Nephron (organoid): ENCODE data around the gene CRACDL.
"Not testable (repeated sequence)": the region's sequence is repeated elsewhere in the genome, so short reads cannot be mapped to it uniquely, and the experiment has no call there.

Experiments used
- H3K27ac Mint-ChIP-seq, 3 experiments: 2 replicates each; pipeline ENCODE4 v1.8.0; 2020; ENCODE audit warnings: mixed read lengths in 3 of 3, mild to moderate bottlenecking in 2 of 3, moderate library complexity in 1 of 3
- H3K27me3 Mint-ChIP-seq: 2 replicates; pipeline ENCODE4 v1.8.0; 2021; ENCODE audit warnings: low read depth, mild to moderate bottlenecking, moderate library complexity, mixed read lengths
- H3K36me3 Mint-ChIP-seq: 2 replicates; pipeline ENCODE4 v1.8.0; 2020; ENCODE audit warnings: low read depth, mixed read lengths
- H3K4me1 Mint-ChIP-seq: 2 replicates; pipeline ENCODE4 v1.8.0; 2020; ENCODE audit warnings: mixed read lengths
- H3K4me3 Mint-ChIP-seq, 3 experiments: 2 replicates each; pipeline ENCODE4 v1.8.0; 2020; ENCODE audit warnings: mild to moderate bottlenecking in 3 of 3, mixed read lengths in 3 of 3, moderate library complexity in 2 of 3
- H3K9me3 Mint-ChIP-seq: 2 replicates; pipeline ENCODE4 v1.8.0; 2020; ENCODE audit warnings: mixed read lengths
- TF ChIP-seq, protein P1 (sequence below), 3 experiments: fragments of 200-600 bp; sonication (generic); IDR thresholded peaks; one replicate each; pipeline ENCODE4 v1.5.0; 2021; ENCODE audit warnings: antibody characterized with exemption in 3 of 3; ENCODE audit not compliant: unreplicated experiment in 3 of 3

Gene CRACDL

DNA sequence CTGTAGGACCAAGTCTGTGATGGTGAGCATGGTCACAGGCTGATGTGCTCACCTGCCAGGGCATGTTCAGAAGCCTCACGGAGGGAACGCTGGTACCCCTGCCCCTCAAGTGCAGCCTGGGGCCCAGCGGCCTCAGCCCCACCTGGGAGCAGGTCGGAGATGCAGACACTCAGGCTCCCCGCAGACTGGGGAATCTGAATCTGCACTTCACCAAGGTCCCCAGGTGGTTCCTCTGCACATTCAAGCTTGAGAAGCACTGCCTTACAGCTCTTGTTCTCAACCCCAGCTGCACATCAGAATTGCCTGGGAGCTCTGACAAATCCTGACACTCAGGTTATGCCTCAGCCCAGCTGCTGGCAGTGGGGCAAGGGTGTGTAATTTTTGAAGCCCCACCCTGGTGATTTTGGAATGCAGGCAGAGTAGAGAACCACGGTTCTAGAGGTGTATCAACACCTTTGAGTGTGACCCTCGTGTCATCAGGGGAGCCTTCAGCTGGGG lies 54.8 kb downstream of the CRACDL start:
- peaks cover 10% of the 10 kb centered on the region for H3K9me3 Mint-ChIP-seq
- no peak overlapping the region for H3K4me3 Mint-ChIP-seq
- H3K27ac Mint-ChIP-seq, result no peak overlapping the region
- no peaks in the 10 kb centered on the region for H3K36me3 Mint-ChIP-seq
- peaks cover 3% of the 10 kb centered on the region for H3K27me3 Mint-ChIP-seq
- TF ChIP-seq, protein P1, sequence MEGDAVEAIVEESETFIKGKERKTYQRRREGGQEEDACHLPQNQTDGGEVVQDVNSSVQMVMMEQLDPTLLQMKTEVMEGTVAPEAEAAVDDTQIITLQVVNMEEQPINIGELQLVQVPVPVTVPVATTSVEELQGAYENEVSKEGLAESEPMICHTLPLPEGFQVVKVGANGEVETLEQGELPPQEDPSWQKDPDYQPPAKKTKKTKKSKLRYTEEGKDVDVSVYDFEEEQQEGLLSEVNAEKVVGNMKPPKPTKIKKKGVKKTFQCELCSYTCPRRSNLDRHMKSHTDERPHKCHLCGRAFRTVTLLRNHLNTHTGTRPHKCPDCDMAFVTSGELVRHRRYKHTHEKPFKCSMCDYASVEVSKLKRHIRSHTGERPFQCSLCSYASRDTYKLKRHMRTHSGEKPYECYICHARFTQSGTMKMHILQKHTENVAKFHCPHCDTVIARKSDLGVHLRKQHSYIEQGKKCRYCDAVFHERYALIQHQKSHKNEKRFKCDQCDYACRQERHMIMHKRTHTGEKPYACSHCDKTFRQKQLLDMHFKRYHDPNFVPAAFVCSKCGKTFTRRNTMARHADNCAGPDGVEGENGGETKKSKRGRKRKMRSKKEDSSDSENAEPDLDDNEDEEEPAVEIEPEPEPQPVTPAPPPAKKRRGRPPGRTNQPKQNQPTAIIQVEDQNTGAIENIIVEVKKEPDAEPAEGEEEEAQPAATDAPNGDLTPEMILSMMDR (IDR thresholded peaks at IDR 0.05; ENCODE audit: unreplicated experiment in 3 of 3), result no peak
- H3K4me1 Mint-ChIP-seq, result no peaks in the 10 kb centered on the region

DNA sequence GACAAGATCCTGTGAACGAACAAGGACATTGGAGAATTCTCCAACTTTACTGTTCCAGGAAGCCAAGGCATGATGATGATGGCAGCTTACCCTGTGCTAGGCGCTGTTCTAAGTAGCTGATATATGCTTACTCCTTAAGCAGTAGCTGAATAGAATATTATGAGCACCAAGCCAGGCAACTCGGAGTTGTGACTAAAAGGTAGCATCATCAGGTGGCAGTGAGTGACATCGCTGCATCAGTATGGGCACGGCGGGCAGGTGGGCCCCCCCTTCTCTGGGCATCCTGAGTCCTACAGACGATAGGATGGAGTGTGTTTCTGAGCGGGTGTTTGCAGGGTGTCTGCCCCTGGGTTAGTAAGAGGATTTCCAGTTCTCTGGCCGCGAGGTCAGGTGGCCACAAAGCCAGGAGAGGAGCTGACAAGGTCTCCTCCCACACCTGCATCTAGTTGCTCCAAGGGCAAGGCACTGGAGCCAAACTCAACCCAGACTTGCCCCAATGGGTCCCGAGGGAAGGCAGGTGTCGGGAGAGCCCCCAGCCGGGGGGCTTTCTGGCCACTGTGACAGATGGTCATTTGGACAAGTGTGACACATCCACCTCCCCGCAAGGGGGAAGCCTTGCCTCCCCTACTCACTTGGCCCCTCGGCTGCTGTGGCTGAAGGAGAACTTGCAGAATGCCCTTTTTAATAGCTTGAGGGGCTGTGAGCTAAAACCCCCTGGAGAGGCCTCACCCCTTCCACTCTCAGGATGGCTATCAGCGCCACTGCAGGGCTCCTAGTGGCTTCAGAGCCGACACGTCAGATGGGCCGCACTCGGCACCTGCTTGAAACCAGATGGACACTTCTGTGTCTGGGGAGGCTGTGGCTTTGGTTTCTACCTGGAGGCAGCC lies 55.5 kb downstream of the CRACDL start:
- H3K27ac Mint-ChIP-seq, result no peak overlapping the region
- no peaks in the 10 kb centered on the region for H3K4me1 Mint-ChIP-seq
- TF ChIP-seq, protein P1 (IDR thresholded peaks at IDR 0.05; ENCODE audit: unreplicated experiment in 3 of 3), result no peak
- H3K4me3 Mint-ChIP-seq, result no peak overlapping the region
- no peaks in the 10 kb centered on the region for H3K36me3 Mint-ChIP-seq
- H3K27me3 Mint-ChIP-seq, result peaks cover 3% of the 10 kb centered on the region
- peaks cover 5% of the 10 kb centered on the region for H3K9me3 Mint-ChIP-seq

DNA sequence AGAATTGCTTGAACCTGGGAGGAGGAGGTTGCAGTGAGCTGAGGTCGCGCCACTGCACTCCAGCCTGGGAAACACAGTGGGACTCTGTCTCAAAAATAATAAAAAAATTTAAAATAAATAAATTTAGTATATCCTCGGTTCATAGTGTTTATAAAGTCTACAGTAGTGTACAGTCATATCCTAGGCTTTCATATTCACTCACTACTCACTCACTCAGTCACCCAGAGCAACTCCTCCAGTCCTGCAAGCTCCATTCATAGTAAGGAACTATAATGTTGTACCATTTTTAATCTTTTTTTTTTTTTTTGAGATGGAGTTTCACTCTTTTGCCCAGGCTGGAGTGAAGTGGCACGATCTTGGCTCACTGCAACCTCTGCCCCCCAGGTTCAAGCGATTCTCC lies 58.4 kb downstream of the CRACDL start:
- H3K4me1 Mint-ChIP-seq, H3K4me3 Mint-ChIP-seq, H3K9me3 Mint-ChIP-seq, H3K36me3 Mint-ChIP-seq, H3K27ac Mint-ChIP-seq: not testable (repeated sequence)
- peaks cover 10% of the 10 kb centered on the region for H3K27me3 Mint-ChIP-seq

DNA sequence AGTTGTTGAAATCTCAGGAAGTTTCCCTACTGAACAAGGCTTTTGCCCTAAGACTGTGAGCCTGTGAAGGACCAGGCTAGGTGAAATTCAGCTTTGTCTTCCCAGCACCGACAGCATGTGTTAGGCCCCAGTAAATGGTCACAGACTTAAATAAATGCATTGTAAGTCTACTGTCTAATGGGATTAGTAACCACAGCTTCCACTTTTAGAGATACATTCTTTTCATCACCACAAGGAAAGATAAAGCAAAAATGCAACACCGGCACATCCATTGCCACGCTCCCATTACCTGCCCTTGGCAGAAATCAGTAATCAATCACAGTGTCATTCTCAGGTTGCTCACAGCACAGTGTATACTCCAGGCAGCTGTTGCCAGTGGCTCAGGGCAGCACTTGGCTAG lies 59.3 kb downstream of the CRACDL start:
- Mint-ChIP-seq H3K36me3 (no peaks in the 10 kb centered on the region), H3K9me3 (no peaks in the 10 kb centered on the region), H3K27me3 (peaks cover 10% of the 10 kb centered on the region), H3K4me3 (no peak overlapping the region), H3K27ac (no peak overlapping the region), H3K4me1 (no peaks in the 10 kb centered on the region)
- TF ChIP-seq, protein P1 (IDR thresholded peaks at IDR 0.05; ENCODE audit: unreplicated experiment in 3 of 3), result no peak

DNA sequence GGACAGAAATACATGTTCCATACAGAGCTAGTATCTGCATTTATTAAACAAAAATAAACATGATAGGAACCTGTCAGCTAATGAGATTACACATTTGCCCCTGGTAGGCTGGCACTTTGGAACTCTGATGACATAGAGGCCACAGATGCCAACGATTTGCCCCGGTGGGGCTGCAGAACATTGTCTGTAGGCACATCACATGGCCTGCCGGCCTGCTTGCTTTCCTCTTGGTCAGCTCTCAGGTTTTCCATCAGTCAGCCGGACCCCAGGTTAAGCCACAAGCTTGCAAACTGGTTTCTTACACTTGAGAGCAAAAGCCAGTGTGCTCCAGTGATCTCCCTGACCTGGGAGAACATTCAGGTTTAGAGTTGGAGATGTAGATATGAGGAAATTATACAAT lies 60.3 kb downstream of the CRACDL start:
- H3K4me3 Mint-ChIP-seq, result no peak overlapping the region
- no peaks in the 10 kb centered on the region for H3K36me3 Mint-ChIP-seq
- H3K4me1 Mint-ChIP-seq, result peaks cover 5% of the 10 kb centered on the region
- no peaks in the 10 kb centered on the region for H3K9me3 Mint-ChIP-seq
- TF ChIP-seq, protein P1 (IDR thresholded peaks at IDR 0.05; ENCODE audit: unreplicated experiment in 3 of 3), result no peak
- H3K27me3 Mint-ChIP-seq, result peaks cover 10% of the 10 kb centered on the region
- no peak overlapping the region for H3K27ac Mint-ChIP-seq

DNA sequence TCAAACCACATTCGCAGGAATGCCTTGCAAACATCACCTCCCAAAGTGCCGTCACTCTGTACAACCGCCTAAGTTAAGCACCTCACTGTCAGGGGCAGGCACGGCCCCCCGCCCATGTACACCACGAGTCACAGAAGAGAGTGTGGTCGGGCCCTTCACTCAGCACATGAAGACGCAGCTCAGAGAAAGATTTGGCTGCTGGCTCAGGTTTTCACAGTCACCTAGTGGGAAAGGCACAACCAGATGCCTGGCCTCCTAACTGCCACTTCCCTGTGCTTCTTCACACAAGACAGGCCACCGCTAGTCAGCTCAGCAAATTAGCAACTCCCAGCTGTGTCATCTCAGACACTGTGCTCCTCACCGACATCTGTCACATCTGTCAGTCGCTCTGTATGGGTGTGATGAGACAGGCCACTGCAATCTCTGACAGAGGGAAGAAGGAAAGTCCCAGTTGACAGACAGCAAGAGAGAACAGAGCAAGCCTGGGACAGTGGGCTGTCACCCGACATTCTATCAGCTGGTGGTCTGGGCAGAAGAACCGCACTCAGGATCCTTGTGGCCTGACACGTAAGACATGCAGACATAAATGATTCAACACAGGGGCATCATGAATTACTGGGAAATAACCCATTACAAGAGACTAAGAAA lies 60.8 kb downstream of the CRACDL start:
- Mint-ChIP-seq H3K27ac (no peak overlapping the region), H3K4me3 (no peak overlapping the region), H3K4me1 (peaks cover 7% of the 10 kb centered on the region), H3K27me3 (peaks cover 7% of the 10 kb centered on the region), H3K36me3 (no peaks in the 10 kb centered on the region), H3K9me3 (no peaks in the 10 kb centered on the region)
- TF ChIP-seq, protein P1 (IDR thresholded peaks at IDR 0.05; ENCODE audit: unreplicated experiment in 3 of 3), result no peak
